HEK293 (cell line): ENCODE results near the gene MEAF6.

Experiments used
- CTCF ChIP-seq: fragments of 450-650 bp; formaldehyde crosslinking; IDR thresholded peaks from 2 replicates; pipeline ENCODE4 v1.5.1; 2016; ENCODE audit warnings: missing biosample characterization, missing genetic modification characterization
- HOXD13 ChIP-seq: sonication (generic); formaldehyde crosslinking; IDR thresholded peaks from 2 replicates; pipeline ENCODE4 v1.8.0; 2022; ENCODE audit warnings: missing genetic modification reagents, borderline replicate concordance
- ZBTB26 ChIP-seq: fragments of 450-650 bp; formaldehyde crosslinking; optimal IDR thresholded peaks from 2 replicates; pipeline ENCODE3; 2016; ENCODE audit warnings: missing biosample characterization, mild to moderate bottlenecking, missing genetic modification characterization
- ZNF133 ChIP-seq: fragments of 450-650 bp; formaldehyde crosslinking; IDR thresholded peaks from 2 replicates; pipeline ENCODE4 v1.5.1; 2016; ENCODE audit warnings: missing biosample characterization, missing genetic modification characterization
- ZNF398 ChIP-seq: fragments of 450-650 bp; formaldehyde crosslinking; IDR thresholded peaks from 2 replicates; pipeline ENCODE4 v1.5.1; 2017; ENCODE audit warnings: missing biosample characterization, missing genetic modification characterization
- ZNF785 ChIP-seq: fragments of 450-650 bp; formaldehyde crosslinking; IDR thresholded peaks from 2 replicates; pipeline ENCODE4 v1.5.1; 2016; ENCODE audit warnings: missing biosample characterization, missing genetic modification characterization

- no peak for TF ChIP-seq ZNF785 (tag by site-specific recombination)
- TF ChIP-seq ZNF133: no peak
- TF ChIP-seq ZBTB26 (tag by site-specific recombination): no peak
- TF ChIP-seq CTCF (tag by site-specific recombination): no peak
- no peak for TF ChIP-seq HOXD13 (CRISPR knock-in tag)
- no peak for TF ChIP-seq ZNF398 (tag by site-specific recombination)
Observed at GRCh38 chr1:37485902-37486679, 28.5 kb downstream of the MEAF6 start.
